ENCODE data around the gene GHRL.

GRCh38 chr3:10279384-10280176 is 13.2 kb downstream of the GHRL start:
- TF ChIP-seq CTCF (IDR thresholded peaks at IDR 0.05; ENCODE audit: insufficient read depth, low read length, poor library complexity, severe bottlenecking) (no peak), EZH2phosphoT487 (conservative IDR thresholded peaks at IDR 0.05; ENCODE audit: low read length) (no peak)
